HepG2 (cell line): Measurements from ENCODE around the gene HOXB2. TPM values are rescaled to one million over a fixed set of nuclear protein-coding genes. Genes with fewer than 3 reads are reported as not detected.

Source experiments
- CENPX ChIP-seq: sonication (generic); formaldehyde crosslinking; IDR thresholded peaks from 2 replicates; pipeline ENCODE4 v1.9.0; 2021; ENCODE audit warnings: mild to moderate bottlenecking, missing genetic modification reagents, moderate library complexity
- DNMT1 ChIP-seq: sonication (generic); formaldehyde crosslinking; IDR thresholded peaks from 2 replicates; pipeline ENCODE4 v1.5.1; 2020; ENCODE audit warnings: mild to moderate bottlenecking, missing genetic modification reagents
- HNRNPLL ChIP-seq: fragments of 200-400 bp; formaldehyde crosslinking; IDR thresholded peaks from 2 replicates; pipeline ENCODE4 v1.6.1; 2017; ENCODE audit warnings: mild to moderate bottlenecking, low read depth, low read length; ENCODE audit not compliant: poor library complexity, severe bottlenecking
- KAT8 ChIP-seq: IDR thresholded peaks from 2 replicates; pipeline ENCODE4 v1.6.1; 2016; ENCODE audit warnings: missing genetic modification reagents, missing compliant biosample characterization
- MBD4 ChIP-seq: IDR thresholded peaks from 2 replicates; pipeline ENCODE4 v1.6.1; 2012; ENCODE audit warnings: low read length, inconsistent platforms, borderline replicate concordance
- MLX ChIP-seq: IDR thresholded peaks from 2 replicates; pipeline ENCODE4 v1.6.1; 2016
- MNT ChIP-seq: fragments of 450-650 bp; IDR thresholded peaks from 2 replicates; pipeline ENCODE4 v1.6.1; 2016
- RBM22 ChIP-seq: fragments of 200-400 bp; formaldehyde crosslinking; optimal IDR thresholded peaks from 2 replicates; pipeline ENCODE3; 2017; ENCODE audit warnings: mild to moderate bottlenecking, low read length, moderate library complexity
- SYNCRIP ChIP-seq: fragments of 200-400 bp; formaldehyde crosslinking; IDR thresholded peaks from 2 replicates; pipeline ENCODE4 v1.6.1; 2018; ENCODE audit warnings: mild to moderate bottlenecking, low read depth, low read length; ENCODE audit not compliant: insufficient read depth
- ZNF143 ChIP-seq: sonication (generic); formaldehyde crosslinking; IDR thresholded peaks from 2 replicates; pipeline ENCODE4 v1.4.0; 2020; ENCODE audit warnings: missing genetic modification reagents
- ZUFSP ChIP-seq: sonication (generic); formaldehyde crosslinking; IDR thresholded peaks from 2 replicates; pipeline ENCODE4 v1.9.0; 2021; ENCODE audit warnings: missing genetic modification reagents, mild to moderate bottlenecking, borderline replicate concordance
- polyA plus RNA-seq, 8 experiments: library from polyadenylated mRNA; depleted of rRNA in 3 of 8; stranded (reverse) in 7 of 8; unstranded in 1 of 8; fragments of >200 nt; fragmentation: Illumina TruSeq in 4 of 8; extraction: Trizol in 4 of 8; gene quantifications; 2 replicates each; pipeline versions ENCODE4 v1.2.1 to v1.2.3, GENCODE V29; 2011 to 2016; ENCODE audit warnings: low read depth in 4 of 8, missing spikeins in 1 of 8, mixed read lengths in 1 of 8; ENCODE audit not compliant: insufficient read depth in 1 of 8
- total RNA-seq, 5 experiments: library from RNA; depleted of rRNA; stranded (reverse); fragments of >200 nt; fragmentation: Illumina TruSeq; extraction: Trizol; gene quantifications; 2 replicates each; pipeline ENCODE4 v1.2.3, GENCODE V29; 2016; ENCODE audit warnings: low read depth in 1 of 5

HOXB2 gene
- total and polyA plus RNA-seq, 2 of the 13 experiments (the other 11 are each of a cell fraction or from before 2014, with no cell fraction given), result not detected

- TF ChIP-seq ZUFSP (no peak), MNT (no peak), RBM22 (no peak), ZNF143 (CRISPR knock-in tag) (no peak), KAT8 (CRISPR knock-in tag) (no peak), CENPX (CRISPR knock-in tag) (no peak), MLX (no peak), DNMT1 (CRISPR knock-in tag) (no peak), MBD4 (no peak), HNRNPLL (no peak), SYNCRIP (no peak)
Observed at GRCh38 chr17:48561884-48562810, 17.2 kb upstream of the HOXB2 start (continued).
